HepG2 (cell line): ENCODE measurements around the gene PAM16. TPM values are rescaled to one million over a fixed set of nuclear protein-coding genes. Genes with fewer than 3 reads are reported as not detected.

Source experiments
- CBX5 ChIP-seq: sonication (generic); formaldehyde crosslinking; IDR thresholded peaks from 2 replicates; pipeline ENCODE4 v1.4.0; 2020; ENCODE audit warnings: missing genetic modification reagents, borderline replicate concordance
- CEBPG ChIP-seq: IDR thresholded peaks from 2 replicates; pipeline ENCODE4 v1.6.1; 2016
- FOXA1 ChIP-seq, 2 experiments: fragments of 450-650 bp in 1 of 2; sonication (generic) in 1 of 2; formaldehyde crosslinking in 1 of 2; IDR thresholded peaks; 2 replicates each; pipeline versions ENCODE4 v1.4.0 to v1.6.1; 2016 to 2020; ENCODE audit warnings: missing genetic modification reagents in 1 of 2
- GTF3A ChIP-seq: sonication (generic); formaldehyde crosslinking; conservative IDR thresholded peaks from 2 replicates; pipeline ENCODE4 v1.4.0; 2020; ENCODE audit warnings: mild to moderate bottlenecking, missing genetic modification reagents
- HINFP ChIP-seq: sonication (generic); formaldehyde crosslinking; IDR thresholded peaks from 2 replicates; pipeline ENCODE4 v1.4.0; 2020; ENCODE audit warnings: low read depth, mild to moderate bottlenecking, missing genetic modification reagents
- HMG20A ChIP-seq: IDR thresholded peaks from 2 replicates; pipeline ENCODE4 v1.6.1; 2016; ENCODE audit warnings: borderline replicate concordance
- HNF1A ChIP-seq, 2 experiments: sonication (generic) in 1 of 2; formaldehyde crosslinking in 1 of 2; IDR thresholded peaks; 2 replicates each; pipeline versions ENCODE4 v1.4.0 to v1.6.1; 2016 to 2020; ENCODE audit warnings: borderline replicate concordance in 1 of 2, low read depth in 1 of 2, mild to moderate bottlenecking in 1 of 2, missing genetic modification reagents in 1 of 2
- HNRNPUL1 ChIP-seq: fragments of 200-400 bp; formaldehyde crosslinking; IDR thresholded peaks from 2 replicates; pipeline ENCODE4 v1.6.1; 2017; ENCODE audit warnings: low read depth, mild to moderate bottlenecking, low read length, moderate library complexity
- MAFF ChIP-seq: IDR thresholded peaks from 2 replicates; pipeline ENCODE4 v1.6.1; 2011; ENCODE audit warnings: low read depth, low read length, improper control_type of control experiment
- PITX1 ChIP-seq: sonication (generic); formaldehyde crosslinking; IDR thresholded peaks from 2 replicates; pipeline ENCODE4 v1.5.1; 2020; ENCODE audit warnings: mild to moderate bottlenecking, missing genetic modification reagents
- SALL2 ChIP-seq: sonication (generic); formaldehyde crosslinking; IDR thresholded peaks from 2 replicates; pipeline ENCODE4 v1.8.1; 2023; ENCODE audit warnings: mild to moderate bottlenecking, missing genetic modification reagents, inconsistent platforms
- SIN3B ChIP-seq: fragments of 150-350 bp; IDR thresholded peaks from 2 replicates; pipeline ENCODE4 v1.6.1; 2014; ENCODE audit warnings: low read length
- ZFP41 ChIP-seq: sonication (generic); formaldehyde crosslinking; IDR thresholded peaks from 2 replicates; pipeline ENCODE4 v1.4.0; 2020; ENCODE audit warnings: mild to moderate bottlenecking, missing genetic modification reagents, borderline replicate concordance
- ZFX ChIP-seq: sonication (generic); formaldehyde crosslinking; IDR thresholded peaks from 2 replicates; pipeline ENCODE4 v1.4.0; 2020; ENCODE audit warnings: mild to moderate bottlenecking, low read depth, missing genetic modification reagents, moderate library complexity
- ZNF142 ChIP-seq: sonication (generic); formaldehyde crosslinking; IDR thresholded peaks from 2 replicates; pipeline ENCODE4 v1.4.0; 2020; ENCODE audit warnings: missing genetic modification reagents
- ZNF441 ChIP-seq: sonication (generic); formaldehyde crosslinking; IDR thresholded peaks from 2 replicates; pipeline ENCODE4 v1.7.0; 2021; ENCODE audit warnings: missing genetic modification reagents, borderline replicate concordance
- polyA plus RNA-seq, 8 experiments: library from polyadenylated mRNA; depleted of rRNA in 3 of 8; stranded (reverse) in 7 of 8; unstranded in 1 of 8; fragments of >200 nt; fragmentation: Illumina TruSeq in 4 of 8; extraction: Trizol in 4 of 8; gene quantifications; 2 replicates each; pipeline versions ENCODE4 v1.2.1 to v1.2.3, GENCODE V29; 2011 to 2016; ENCODE audit warnings: low read depth in 4 of 8, missing spikeins in 1 of 8, mixed read lengths in 1 of 8; ENCODE audit not compliant: insufficient read depth in 1 of 8
- total RNA-seq, 5 experiments: library from RNA; depleted of rRNA; stranded (reverse); fragments of >200 nt; fragmentation: Illumina TruSeq; extraction: Trizol; gene quantifications; 2 replicates each; pipeline ENCODE4 v1.2.3, GENCODE V29; 2016; ENCODE audit warnings: low read depth in 1 of 5

Gene PAM16
- total and polyA plus RNA-seq, 2 of the 13 experiments (the other 11 are each of a cell fraction or from before 2014, with no cell fraction given): 51.5 to 51.8 TPM

GRCh38 chr16:4345836-4346781 lies 5.0 kb downstream of the PAM16 start (continued):
- TF ChIP-seq ZNF142 (CRISPR knock-in tag) (no peak), SALL2 (CRISPR knock-in tag) (peak; percentile 60; the same call in 1 of the 2 replicates), HINFP (0 out of 2 replicates have a peak, but pooled peaks have one; percentile 35), HNRNPUL1 (no peak), ZFX (CRISPR knock-in tag) (peak; percentile 77), HMG20A (CRISPR knock-in tag) (peak; percentile 84), PITX1 (CRISPR knock-in tag) (no peak; the same call in 1 of the 2 replicates), FOXA1 (IDR thresholded peaks at IDR 0.05) (peak; percentile 79), FOXA1 (CRISPR knock-in tag; IDR thresholded peaks at IDR 0.05) (peak; percentile 100), ZNF441 (CRISPR knock-in tag) (no peak), CEBPG (CRISPR knock-in tag) (peak; percentile 97), ZFP41 (CRISPR knock-in tag) (no peak), CBX5 (peak; percentile 89; the same call in 1 of the 2 replicates), MAFF (no peak), GTF3A (CRISPR knock-in tag) (no peak), HNF1A (IDR thresholded peaks at IDR 0.05; ENCODE audit: low read depth) (no peak), HNF1A (CRISPR knock-in tag; IDR thresholded peaks at IDR 0.05; ENCODE audit: borderline replicate concordance) (peak; percentile 73; the same call in 1 of the 2 replicates), SIN3B (no peak)
